Progenitor cell of endocrine pancreas (in vitro differentiated cells): Measurements from ENCODE around the gene NLRP5. TPM values are rescaled to one million over a fixed set of nuclear protein-coding genes. Genes with fewer than 3 reads are reported as not detected.

ENCODE experiments used
- DNase-seq: peaks from one replicate; pipeline ENCODE4 v3.0.0; 2021; ENCODE audit warnings: low spot score; ENCODE audit not compliant: unreplicated experiment
- H3K27ac Mint-ChIP-seq: 2 replicates; pipeline ENCODE4 v1.8.0; 2021; ENCODE audit warnings: mild to moderate bottlenecking, moderate library complexity, mixed read lengths
- H3K27me3 Mint-ChIP-seq: 2 replicates; pipeline ENCODE4 v1.8.0; 2021; ENCODE audit warnings: mixed read lengths
- H3K36me3 Mint-ChIP-seq: 2 replicates; pipeline ENCODE4 v1.8.0; 2022; ENCODE audit warnings: mixed read lengths; ENCODE audit not compliant: insufficient read depth
- H3K4me1 Mint-ChIP-seq: 2 replicates; pipeline ENCODE4 v1.8.0; 2021; ENCODE audit warnings: low read depth, mixed read lengths
- H3K4me3 Mint-ChIP-seq: 2 replicates; pipeline ENCODE4 v1.8.0; 2021; ENCODE audit warnings: low read depth, mild to moderate bottlenecking, moderate library complexity, mixed read lengths
- H3K9me3 Mint-ChIP-seq: 2 replicates; pipeline ENCODE4 v1.8.0; 2021; ENCODE audit warnings: low read depth, mixed read lengths
- total RNA-seq: library from RNA; stranded (reverse); gene quantifications from 2 replicates; pipeline ENCODE4 v1.2.1, GENCODE V29; 2021
- TF ChIP-seq, protein P1 (sequence below): fragments of 200-600 bp; sonication (generic); IDR thresholded peaks from one replicate; pipeline ENCODE4 v1.5.0; 2021; ENCODE audit warnings: antibody characterized with exemption, mild to moderate bottlenecking; ENCODE audit not compliant: unreplicated experiment

Gene NLRP5
- total RNA-seq, 1 donor from 2014 or later = not detected

DNA sequence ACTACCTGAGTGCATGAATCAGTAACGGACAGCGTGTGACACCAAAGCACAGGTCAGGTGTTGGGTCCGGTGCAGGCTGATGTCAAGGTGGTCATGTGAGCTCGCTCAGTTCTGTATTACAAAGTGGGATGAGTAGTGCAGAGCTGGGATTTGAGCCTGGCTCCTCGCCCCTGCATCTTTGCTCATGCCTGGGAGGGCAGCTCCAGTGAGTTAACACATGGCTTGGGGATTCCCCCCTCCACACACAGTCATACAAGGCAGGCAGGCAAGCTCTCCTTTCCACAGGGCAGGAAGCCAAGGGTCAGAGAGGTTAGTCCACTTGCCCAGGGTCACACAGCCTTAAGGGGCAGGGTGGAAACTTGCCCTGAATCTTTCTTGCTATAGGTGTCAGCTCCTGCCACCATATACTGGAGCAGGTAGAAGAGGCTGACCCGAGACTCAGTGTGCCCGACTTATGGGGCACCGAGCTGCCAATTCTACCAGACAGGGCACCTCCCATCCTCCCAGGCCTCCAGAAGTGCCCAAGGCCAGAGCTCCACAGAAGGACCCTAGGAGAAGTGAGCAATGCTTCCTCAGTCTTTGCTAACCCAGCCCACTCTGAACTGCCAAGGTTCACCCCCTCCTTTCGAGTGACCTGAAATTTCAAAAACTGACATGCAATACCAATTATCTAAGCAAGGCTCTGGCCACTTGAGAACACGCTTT lies 99.1 kb downstream of the NLRP5 start:
- TF ChIP-seq, protein P1, sequence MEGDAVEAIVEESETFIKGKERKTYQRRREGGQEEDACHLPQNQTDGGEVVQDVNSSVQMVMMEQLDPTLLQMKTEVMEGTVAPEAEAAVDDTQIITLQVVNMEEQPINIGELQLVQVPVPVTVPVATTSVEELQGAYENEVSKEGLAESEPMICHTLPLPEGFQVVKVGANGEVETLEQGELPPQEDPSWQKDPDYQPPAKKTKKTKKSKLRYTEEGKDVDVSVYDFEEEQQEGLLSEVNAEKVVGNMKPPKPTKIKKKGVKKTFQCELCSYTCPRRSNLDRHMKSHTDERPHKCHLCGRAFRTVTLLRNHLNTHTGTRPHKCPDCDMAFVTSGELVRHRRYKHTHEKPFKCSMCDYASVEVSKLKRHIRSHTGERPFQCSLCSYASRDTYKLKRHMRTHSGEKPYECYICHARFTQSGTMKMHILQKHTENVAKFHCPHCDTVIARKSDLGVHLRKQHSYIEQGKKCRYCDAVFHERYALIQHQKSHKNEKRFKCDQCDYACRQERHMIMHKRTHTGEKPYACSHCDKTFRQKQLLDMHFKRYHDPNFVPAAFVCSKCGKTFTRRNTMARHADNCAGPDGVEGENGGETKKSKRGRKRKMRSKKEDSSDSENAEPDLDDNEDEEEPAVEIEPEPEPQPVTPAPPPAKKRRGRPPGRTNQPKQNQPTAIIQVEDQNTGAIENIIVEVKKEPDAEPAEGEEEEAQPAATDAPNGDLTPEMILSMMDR = no peak
- H3K4me3 Mint-ChIP-seq = no peak overlapping the region
- H3K27ac Mint-ChIP-seq = no peak overlapping the region
- peaks cover 4% of the 10 kb centered on the region for H3K36me3 Mint-ChIP-seq
- DNase-seq = no peak
- H3K27me3 Mint-ChIP-seq = peaks cover 18% of the 10 kb centered on the region
- H3K9me3 Mint-ChIP-seq = no peaks in the 10 kb centered on the region
- H3K4me1 Mint-ChIP-seq = peaks cover 10% of the 10 kb centered on the region

DNA sequence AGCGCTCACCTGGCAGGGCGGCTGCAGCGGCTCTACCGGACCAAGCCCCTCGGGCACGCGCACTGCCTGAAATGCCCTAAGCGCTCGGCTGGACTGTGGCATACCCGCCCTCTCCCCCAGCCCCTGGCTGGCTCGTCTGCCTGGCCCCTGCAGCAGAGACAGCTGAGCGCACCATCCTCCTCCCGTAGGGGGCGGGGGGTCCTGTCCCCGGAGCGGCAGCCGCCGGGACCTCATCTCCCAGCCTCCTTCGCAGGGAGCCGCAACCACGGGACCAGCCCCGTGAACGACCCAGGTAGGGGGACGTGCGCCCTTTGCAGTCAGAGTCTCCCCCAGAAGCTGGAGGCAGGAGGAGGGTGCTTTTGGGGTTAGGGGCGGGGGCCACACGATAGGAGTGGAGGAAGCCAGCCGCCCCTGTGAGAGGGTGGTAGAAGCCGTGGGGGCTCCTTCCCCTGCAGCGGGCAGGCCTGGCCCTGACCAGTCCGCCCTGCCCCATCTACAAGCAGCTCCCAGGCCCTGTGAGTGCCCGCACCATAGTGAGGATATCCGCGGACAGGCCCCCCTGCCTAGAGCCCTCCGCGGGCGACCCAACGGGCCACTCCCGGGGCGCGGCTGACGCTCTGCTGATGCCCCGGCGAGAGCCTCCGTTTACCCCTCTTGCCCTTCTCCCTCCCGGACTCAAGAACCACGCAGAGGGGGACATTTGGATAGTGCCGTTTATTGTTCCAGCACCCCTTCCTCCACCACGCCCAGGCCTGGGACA lies 100.3 kb downstream of the NLRP5 start:
- H3K27me3 Mint-ChIP-seq = peaks cover 6% of the 10 kb centered on the region
- H3K4me3 Mint-ChIP-seq = no peak overlapping the region
- H3K36me3 Mint-ChIP-seq = peaks cover 8% of the 10 kb centered on the region
- no peak overlapping the region for H3K27ac Mint-ChIP-seq
- peaks cover 2% of the 10 kb centered on the region for H3K4me1 Mint-ChIP-seq
- no peaks in the 10 kb centered on the region for H3K9me3 Mint-ChIP-seq
- TF ChIP-seq, protein P1 = no peak
- no peak for DNase-seq

DNA sequence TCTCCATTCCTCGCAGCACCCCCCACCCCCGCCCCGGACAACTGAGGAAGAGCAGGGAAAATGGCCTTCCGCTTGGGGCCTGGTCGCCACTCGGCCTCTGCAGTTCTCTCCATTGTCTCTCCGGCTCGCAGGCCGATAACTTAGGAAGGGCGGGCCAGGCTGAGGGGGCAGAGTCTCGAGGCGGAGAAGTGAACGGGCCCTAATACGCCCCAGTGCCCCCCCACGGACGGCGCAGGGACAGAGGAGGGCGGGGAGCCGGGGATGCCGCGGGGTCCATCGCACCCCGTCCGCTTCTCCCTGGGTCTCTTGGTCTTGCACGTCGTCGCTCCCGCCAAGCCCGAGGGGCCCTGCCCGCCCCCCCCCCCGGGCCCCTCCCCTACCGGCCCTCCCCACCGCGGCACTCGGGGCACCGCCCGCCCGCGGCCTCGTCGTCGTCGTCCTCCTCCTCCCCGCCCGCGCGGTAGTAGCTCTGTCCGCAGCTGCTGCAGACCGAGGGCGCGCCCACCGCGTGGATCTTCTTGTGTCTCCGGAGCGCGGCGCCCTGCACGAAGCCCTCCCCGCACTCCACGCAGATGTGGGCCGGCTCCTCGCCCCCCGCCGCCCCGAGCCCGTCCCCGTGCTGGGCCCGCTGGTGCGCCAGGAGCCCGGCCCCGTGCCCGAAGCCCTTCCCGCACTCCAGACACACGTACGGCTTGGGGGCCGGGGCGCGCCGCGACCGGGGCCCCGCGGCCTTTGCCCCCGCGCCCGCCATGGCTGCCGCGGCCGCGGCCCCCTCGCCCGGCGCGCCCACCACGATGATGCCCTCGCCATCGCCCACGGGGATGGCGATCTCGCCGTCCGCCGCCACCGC lies 101.3 kb downstream of the NLRP5 start:
- Mint-ChIP-seq H3K27ac (no peak overlapping the region), H3K27me3 (no peaks in the 10 kb centered on the region), H3K4me1 (peaks cover 2% of the 10 kb centered on the region), H3K4me3 (no peak overlapping the region), H3K9me3 (peaks cover 4% of the 10 kb centered on the region), H3K36me3 (peaks cover 13% of the 10 kb centered on the region)
- TF ChIP-seq, protein P1 = no peak
- DNase-seq = no peak

DNA sequence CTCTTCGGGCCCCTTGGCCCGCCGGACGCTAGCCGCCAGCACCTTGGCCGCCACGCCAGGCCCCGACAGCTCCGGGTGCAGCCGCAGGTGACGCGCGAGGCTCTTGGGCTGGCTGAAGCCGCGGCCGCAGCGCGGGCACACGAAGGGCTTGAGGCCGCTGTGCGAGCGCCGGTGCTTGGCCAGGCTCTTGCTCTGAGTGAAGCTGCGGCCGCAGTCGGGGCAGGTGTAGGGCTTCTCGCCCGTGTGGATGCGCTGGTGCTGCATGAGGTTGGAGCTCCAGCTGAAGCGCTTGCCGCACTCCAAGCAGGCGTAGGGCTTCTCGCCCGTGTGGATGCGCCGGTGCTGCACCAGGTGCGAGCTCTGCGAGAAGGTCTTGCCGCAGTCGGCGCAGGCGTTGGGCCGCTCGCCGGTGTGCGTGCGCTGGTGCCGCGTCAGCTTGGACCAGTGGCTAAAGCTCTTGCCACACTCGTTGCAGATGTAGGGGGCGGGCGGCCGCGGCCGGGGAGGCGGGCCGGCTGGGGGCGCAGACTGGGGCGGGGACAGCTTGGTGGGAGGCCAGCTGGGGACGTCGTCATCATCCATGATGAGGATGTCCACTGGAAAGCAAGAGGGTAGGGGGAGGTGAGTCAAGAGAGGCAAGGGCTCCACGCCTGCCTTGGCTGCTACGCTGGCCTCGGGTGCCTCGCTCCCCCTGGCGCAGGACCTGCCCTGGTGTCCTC lies 102.1 kb downstream of the NLRP5 start:
- H3K9me3 Mint-ChIP-seq = peaks cover 12% of the 10 kb centered on the region
- peaks cover 2% of the 10 kb centered on the region for H3K4me1 Mint-ChIP-seq
- H3K27ac Mint-ChIP-seq = no peak overlapping the region
- DNase-seq = no peak
- no peak overlapping the region for H3K4me3 Mint-ChIP-seq
- TF ChIP-seq, protein P1 = no peak
- H3K36me3 Mint-ChIP-seq = peaks cover 21% of the 10 kb centered on the region
- H3K27me3 Mint-ChIP-seq = no peaks in the 10 kb centered on the region

DNA sequence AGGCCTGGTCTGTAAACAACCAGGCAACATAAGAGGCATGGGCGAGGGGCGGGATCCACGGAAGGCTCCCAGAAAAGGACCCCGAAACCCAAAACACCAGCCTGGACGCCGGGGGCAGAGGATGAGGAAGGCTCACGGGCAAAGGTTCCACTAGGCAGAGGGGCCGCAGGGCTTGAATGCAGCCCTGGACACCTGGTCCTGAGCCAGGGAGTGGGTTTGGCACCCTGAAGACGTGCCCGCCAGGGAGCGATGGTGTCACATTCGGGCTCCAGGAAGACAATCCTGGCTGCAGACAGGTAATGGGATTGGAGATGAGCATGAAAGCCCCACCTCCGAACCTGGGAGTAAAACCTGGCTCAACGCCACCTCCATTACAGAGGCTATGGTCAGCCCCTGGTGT lies 102.8 kb downstream of the NLRP5 start:
- H3K4me1 Mint-ChIP-seq = peaks cover 2% of the 10 kb centered on the region

More for the DNA sequence above, 102.8 kb downstream of the NLRP5 start:
- H3K9me3 Mint-ChIP-seq = peaks cover 14% of the 10 kb centered on the region
- H3K4me3 Mint-ChIP-seq = no peak overlapping the region
- no peaks in the 10 kb centered on the region for H3K27me3 Mint-ChIP-seq
- DNase-seq = no peak
- no peak overlapping the region for H3K27ac Mint-ChIP-seq
- H3K36me3 Mint-ChIP-seq = peaks cover 25% of the 10 kb centered on the region
- TF ChIP-seq, protein P1 = no peak
